Caki2 (cell line): ENCODE measurements around the gene NPAT. TPM values are rescaled to one million over a fixed set of nuclear protein-coding genes. Genes with fewer than 3 reads are reported as not detected.

Source experiments
- DNase-seq: peaks from one replicate; pipeline ENCODE4 v3.0.0-alpha.2; 2015; ENCODE audit warnings: low read depth
- in situ Hi-C: cut with HindIII; loops from 2 replicates; pipeline ENCODE4 v1.10.0; 2016; ENCODE audit warnings: low sequenced_read_pairs, low pct_unique_long_range_greater_than_20kb, mixed read lengths
- total RNA-seq: library from RNA; depleted of rRNA; stranded (reverse); fragments of >200 nt; shearing (Covaris generic); gene quantifications from 2 replicates; pipeline ENCODE4 v1.2.3, GENCODE V29; 2014; ENCODE audit warnings: low replicate concordance; rRNA removed

NPAT gene
- total RNA-seq, result 3.0 and 4.5 TPM in 2 replicates

- DNase-seq, result peak; percentile 98
- in situ Hi-C loops, result no loop called here
Measured at GRCh38 chr11:108222574-108223347, at the start of gene NPAT, which contains the start of gene ATM. Gene NPAT (minus strand): TSS chr11:108222638. CDS start chr11:108222536, 102 bp downstream. Gene ATM (plus strand): TSS chr11:108223067. CDS start chr11:108227625, 4,558 bp downstream.

GRCh38 chr11:108269583-108269982 is 47.1 kb upstream of the NPAT start:
- in situ Hi-C loops, result no loop called here
- no peak for DNase-seq

- no peak for DNase-seq
- in situ Hi-C loops, result no loop called here
Measured at GRCh38 chr11:108253176-108253575, 30.7 kb upstream of the NPAT start.

- no peak for DNase-seq
- in situ Hi-C loops, result no loop called here
Measured at GRCh38 chr11:108246885-108247284, 24.4 kb upstream of the NPAT start.

GRCh38 chr11:108246308-108246707 is 23.9 kb upstream of the NPAT start:
- in situ Hi-C loops, result no loop called here

GRCh38 chr11:108242422-108242821 is 20.0 kb upstream of the NPAT start:
- in situ Hi-C loops, result no loop called here
- DNase-seq, result no peak

More at GRCh38 chr11:108246308-108246707, 23.9 kb upstream of the NPAT start:
- DNase-seq, result no peak

GRCh38 chr11:108241330-108242037 is 19.0 kb upstream of the NPAT start:
- in situ Hi-C loops, result no loop called here
- no peak for DNase-seq

GRCh38 chr11:108239076-108239475 is 16.6 kb upstream of the NPAT start:
- in situ Hi-C loops, result no loop called here
- no peak for DNase-seq

GRCh38 chr11:108237058-108237481 is 14.6 kb upstream of the NPAT start:
- in situ Hi-C loops, result no loop called here
- no peak for DNase-seq

- DNase-seq, result no peak
- in situ Hi-C loops, result no loop called here
Measured at GRCh38 chr11:108235633-108236032, 13.2 kb upstream of the NPAT start.

- in situ Hi-C loops, result no loop called here
- DNase-seq, result no peak
Measured at GRCh38 chr11:108235192-108235591, 12.8 kb upstream of the NPAT start.

- in situ Hi-C loops, result no loop called here
- DNase-seq, result no peak
Measured at GRCh38 chr11:108233277-108233945, 11.0 kb upstream of the NPAT start.

- in situ Hi-C loops, result no loop called here
- DNase-seq, result no peak
Measured at GRCh38 chr11:108228251-108228650, 5.8 kb upstream of the NPAT start.

- in situ Hi-C loops, result no loop called here
- no peak for DNase-seq
Measured at GRCh38 chr11:108226036-108226435, 3.6 kb upstream of the NPAT start.

GRCh38 chr11:108224911-108225786 is 2.7 kb upstream of the NPAT start:
- peak; percentile 67 for DNase-seq
- in situ Hi-C loops, result no loop called here

- in situ Hi-C loops, result no loop called here
- no peak for DNase-seq
Measured at GRCh38 chr11:108224366-108224765, 1.9 kb upstream of the NPAT start.

GRCh38 chr11:108223348-108224149 is 1.1 kb upstream of the NPAT start:
- DNase-seq, result no peak
- in situ Hi-C loops, result no loop called here
